DND-41 (cell line): Measurements from ENCODE around the gene SECISBP2.

Experiments used
- ATAC-seq: fragments of 200-7000 bp; cut with Tn5 transposase; 3 replicates; pipeline ENCODE4 v1.9.1; 2021; ENCODE audit warnings: low read depth; ENCODE audit not compliant: insufficient read depth
- DNase-seq: peaks from one replicate; pipeline ENCODE4 v3.0.0-alpha.2; 2020
- H2AFZ ChIP-seq: 2 replicates; pipeline ENCODE4 v1.6.0; 2012; ENCODE audit warnings: low read depth, low read length
- H3K27ac ChIP-seq: 2 replicates; pipeline ENCODE4 v1.5.1; 2012; ENCODE audit warnings: low read length, inconsistent platforms
- H3K27me3 ChIP-seq: fragments of 200-600 bp; sonication (generic); 2 replicates; pipeline ENCODE4 v1.6.0; 2012; ENCODE audit warnings: low read length, mild to moderate bottlenecking, inconsistent platforms; ENCODE audit not compliant: insufficient read depth, poor library complexity
- H3K36me3 ChIP-seq: 2 replicates; pipeline ENCODE4 v1.5.1; 2012; ENCODE audit warnings: low read length, inconsistent platforms; ENCODE audit not compliant: insufficient read depth
- H3K4me1 ChIP-seq: 2 replicates; pipeline ENCODE4 v1.5.1; 2012; ENCODE audit warnings: mild to moderate bottlenecking, low read length; ENCODE audit not compliant: insufficient read depth
- H3K4me2 ChIP-seq: 2 replicates; pipeline ENCODE4 v1.6.0; 2012; ENCODE audit warnings: mild to moderate bottlenecking, moderate library complexity, low read length, inconsistent platforms; ENCODE audit not compliant: insufficient read depth
- H3K4me3 ChIP-seq, 2 experiments: fragments of 200-600 bp in 1 of 2; shearing (Covaris generic) in 1 of 2; 2 replicates each; pipeline ENCODE4 v1.5.1; 2012 to 2016; ENCODE audit warnings: inconsistent platforms in 2 of 2, low read length in 2 of 2, mild to moderate bottlenecking in 2 of 2, low read depth in 1 of 2, moderate library complexity in 1 of 2
- H3K79me2 ChIP-seq: 2 replicates; pipeline ENCODE4 v1.6.0; 2012; ENCODE audit warnings: low read length, inconsistent platforms; ENCODE audit not compliant: insufficient read depth
- H3K9ac ChIP-seq: 2 replicates; pipeline ENCODE4 v1.6.0; 2012; ENCODE audit warnings: low read depth, mild to moderate bottlenecking, inconsistent platforms, low read length, moderate library complexity
- H3K9me3 ChIP-seq: 2 replicates; pipeline ENCODE4 v1.5.1; 2012; ENCODE audit warnings: low read length, moderate library complexity, mild to moderate bottlenecking, inconsistent platforms; ENCODE audit not compliant: insufficient read depth, severe bottlenecking
- H4K20me1 ChIP-seq: 2 replicates; pipeline ENCODE4 v1.6.0; 2012; ENCODE audit warnings: low read length; ENCODE audit not compliant: insufficient read depth
- CTCF ChIP-seq: IDR thresholded peaks from 2 replicates; pipeline ENCODE4 v1.5.1; 2012; ENCODE audit warnings: borderline replicate concordance, low read length, moderate library complexity, mild to moderate bottlenecking; ENCODE audit not compliant: poor library complexity, severe bottlenecking; ENCODE audit errors: extremely low read depth
- EZH2 ChIP-seq: IDR thresholded peaks from 3 replicates; pipeline ENCODE4 v1.6.1; 2012; ENCODE audit warnings: borderline replicate concordance, low read depth, mild to moderate bottlenecking, moderate library complexity, low read length, inconsistent platforms; ENCODE audit not compliant: severe bottlenecking

Gene SECISBP2

GRCh38 chr9:89358985-89359384 lies 40.7 kb downstream of the SECISBP2 start:
- Histone ChIP-seq H3K27ac (no peak overlapping the region), H3K9ac (no peak overlapping the region), H3K9me3 (no peaks in the 10 kb centered on the region), H3K27me3 (no peaks in the 10 kb centered on the region), H3K4me2 (no peak overlapping the region), H3K36me3 (peaks cover 87% of the 10 kb centered on the region), H4K20me1 (peaks cover 3% of the 10 kb centered on the region; the same call in 1 of the 2 replicates), H3K79me2 (no peaks in the 10 kb centered on the region), H3K4me3 (no peak overlapping the region), H2AFZ (no peak overlapping the region), H3K4me1 (no peaks in the 10 kb centered on the region)
- ATAC-seq (no peak), DNase-seq (no peak)
- no peak for TF ChIP-seq CTCF
- TF ChIP-seq EZH2: no peak

GRCh38 chr9:89359751-89360261 lies 41.5 kb downstream of the SECISBP2 start:
- Histone ChIP-seq H3K79me2 (no peaks in the 10 kb centered on the region), H3K9me3 (no peaks in the 10 kb centered on the region), H3K27me3 (no peaks in the 10 kb centered on the region), H3K4me1 (no peaks in the 10 kb centered on the region), H3K27ac (no peak overlapping the region), H3K4me2 (no peak overlapping the region), H3K4me3 (no peak overlapping the region), H3K36me3 (peaks cover 79% of the 10 kb centered on the region), H4K20me1 (peaks cover 3% of the 10 kb centered on the region; the same call in 1 of the 2 replicates), H2AFZ (no peak overlapping the region), H3K9ac (no peak overlapping the region)
- TF ChIP-seq EZH2 (no peak), CTCF (no peak)
- DNase-seq (no peak), ATAC-seq (no peak)

- H3K9ac ChIP-seq: no peak overlapping the region
- TF ChIP-seq EZH2: no peak
- no peak for TF ChIP-seq CTCF
These were observed 42.2 kb downstream of the SECISBP2 start for GRCh38 chr9:89360465-89360864.

More at GRCh38 chr9:89360465-89360864, 42.2 kb downstream of the SECISBP2 start:
- Histone ChIP-seq H3K4me2 (no peak overlapping the region), H3K9me3 (no peaks in the 10 kb centered on the region), H3K79me2 (no peaks in the 10 kb centered on the region), H3K4me3 (no peak overlapping the region), H3K4me1 (no peaks in the 10 kb centered on the region), H3K36me3 (peaks cover 73% of the 10 kb centered on the region), H4K20me1 (peaks cover 3% of the 10 kb centered on the region; the same call in 1 of the 2 replicates), H3K27me3 (no peaks in the 10 kb centered on the region), H2AFZ (no peak overlapping the region), H3K27ac (no peak overlapping the region)
- DNase-seq (no peak), ATAC-seq (no peak)
